NCI-H1105 (cell line): Measurements from ENCODE around the gene ZBED2.
"Not testable (repeated sequence)": the region's sequence is repeated elsewhere in the genome, so short reads cannot be mapped to it uniquely, and the experiment has no call there.

Experiments used
- DNase-seq: peaks from one replicate; lab custom pipeline; 2025; lab: John Stamatoyannopoulos, UW

The ZBED2 gene

DNA sequence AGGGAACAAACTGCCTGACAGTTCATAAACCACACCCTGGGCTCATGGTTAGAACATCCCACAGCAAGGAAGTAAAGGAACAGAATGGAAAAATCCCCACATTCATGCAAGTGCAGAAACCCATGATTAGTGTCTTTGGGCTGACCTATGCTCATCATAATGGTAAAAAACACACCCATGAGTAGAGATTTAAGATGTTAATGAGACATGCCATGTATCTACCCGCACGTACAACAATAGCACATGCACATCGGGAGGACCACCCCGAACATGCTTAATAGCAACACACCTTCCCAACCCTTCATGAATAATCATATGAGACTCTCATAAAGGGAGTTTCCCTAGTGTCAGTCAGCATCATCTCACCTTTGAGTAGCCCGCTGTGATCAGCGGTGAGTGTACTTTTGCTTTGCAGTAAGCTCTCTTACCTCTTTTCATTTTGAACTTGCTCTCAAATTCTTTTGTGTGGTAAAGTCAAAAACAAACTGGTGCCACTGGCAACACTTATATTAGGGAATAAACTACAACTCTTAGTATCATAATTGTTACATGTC lies 23.2 kb downstream of the ZBED2 start:
- no peak for DNase-seq

DNA sequence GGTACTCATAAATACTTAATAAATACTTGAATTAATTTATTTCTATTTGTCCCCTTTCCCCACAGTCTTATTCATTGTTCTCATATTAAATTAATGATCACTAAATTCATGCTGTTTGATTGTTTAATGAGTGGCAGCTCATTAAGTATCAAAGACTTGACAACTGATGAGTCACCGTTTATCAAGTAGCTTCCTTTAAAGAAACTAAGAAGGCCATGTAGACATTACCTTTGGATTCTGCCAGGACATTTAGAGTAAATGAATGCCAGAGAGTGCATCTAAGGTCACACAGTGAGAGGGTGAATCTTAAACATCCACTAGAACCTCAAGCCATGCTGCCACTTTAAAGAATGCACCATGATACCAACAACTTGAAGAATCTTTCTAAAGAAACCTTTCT lies 23.9 kb downstream of the ZBED2 start:
- DNase-seq, result no peak

GRCh38 chr3:111570404-111571030 lies 24.6 kb downstream of the ZBED2 start:
- no peak for DNase-seq

GRCh38 chr3:111568911-111569310 lies 26.2 kb downstream of the ZBED2 start:
- DNase-seq, result no peak

- DNase-seq, result no peak
Observed at GRCh38 chr3:111568355-111568754, 26.8 kb downstream of the ZBED2 start.

GRCh38 chr3:111566844-111567243 lies 28.3 kb downstream of the ZBED2 start:
- no peak for DNase-seq

- not testable (repeated sequence) for DNase-seq
Observed at GRCh38 chr3:111561902-111562301, 33.2 kb downstream of the ZBED2 start.

GRCh38 chr3:111548756-111549155 lies 46.4 kb downstream of the ZBED2 start:
- no peak for DNase-seq

DNA sequence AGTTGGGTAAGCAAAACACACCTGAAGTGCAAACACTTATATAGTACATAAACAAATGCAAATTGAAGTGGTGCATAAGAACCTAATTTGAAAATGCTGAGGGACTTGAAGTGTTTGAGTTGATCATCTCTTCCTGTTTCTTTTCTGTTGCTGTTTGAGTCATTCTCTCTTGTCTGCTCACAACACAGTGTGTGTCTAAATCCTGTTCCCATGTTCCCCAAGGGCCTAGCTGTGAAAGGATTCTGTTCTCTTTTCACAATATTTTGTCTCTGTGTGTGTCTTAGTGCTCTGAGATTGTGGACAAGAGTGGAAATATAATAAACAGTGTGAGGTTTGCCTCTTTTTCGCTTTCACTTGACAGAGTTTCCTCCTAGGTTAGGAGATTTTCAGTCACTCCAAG lies 47.1 kb downstream of the ZBED2 start:
- no peak for DNase-seq

GRCh38 chr3:111547631-111548030 lies 47.5 kb downstream of the ZBED2 start:
- no peak for DNase-seq

GRCh38 chr3:111545349-111545748 lies 49.8 kb downstream of the ZBED2 start:
- DNase-seq, result no peak
